GM21515 (cell line): ENCODE results near the gene GXYLT1.
A peak's percentile ranks its signal among the peaks of the same experiment; 100 is the strongest.
"Not testable (repeated sequence)": the region's sequence is repeated elsewhere in the genome, so short reads cannot be mapped to it uniquely, and the experiment has no call there.

Experiments used
- ATAC-seq: cut with Tn5 transposase; IDR thresholded peaks from one replicate; pipeline ENCODE4 v1.9.1; 2021; ENCODE audit not compliant: unreplicated experiment

Gene GXYLT1

DNA sequence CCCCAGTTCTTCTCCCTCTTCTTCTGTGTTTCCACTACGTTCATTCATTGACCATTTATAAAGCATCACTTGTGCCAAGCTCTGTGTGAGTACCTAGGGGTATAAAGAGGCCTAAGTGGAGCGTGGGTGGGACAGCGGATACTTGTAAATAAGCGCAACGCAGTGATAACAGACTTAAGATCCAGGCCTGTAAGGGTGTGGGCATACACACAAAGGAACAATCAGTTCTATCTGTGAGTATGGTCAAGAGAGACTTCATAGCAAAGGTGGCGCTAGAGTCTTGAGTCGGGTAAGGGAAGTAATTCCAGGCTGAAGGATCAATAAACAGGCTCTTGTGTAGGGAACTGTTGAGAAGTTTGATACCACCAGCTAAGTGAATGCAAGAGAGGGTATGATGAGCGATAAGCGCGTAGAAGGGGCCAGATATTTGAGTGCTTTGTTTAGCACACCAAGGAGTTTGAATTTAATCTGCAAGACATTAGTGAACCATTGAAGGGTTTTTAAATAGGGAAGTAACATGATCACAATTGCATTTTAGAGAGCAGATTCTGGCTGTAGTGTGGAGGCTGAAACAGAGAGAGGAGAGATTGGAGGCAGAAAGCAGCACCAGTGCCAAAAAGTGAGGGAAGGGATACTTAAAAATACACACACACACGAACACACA is 1.0 kb upstream of the GXYLT1 start:
- ATAC-seq = no peak

DNA sequence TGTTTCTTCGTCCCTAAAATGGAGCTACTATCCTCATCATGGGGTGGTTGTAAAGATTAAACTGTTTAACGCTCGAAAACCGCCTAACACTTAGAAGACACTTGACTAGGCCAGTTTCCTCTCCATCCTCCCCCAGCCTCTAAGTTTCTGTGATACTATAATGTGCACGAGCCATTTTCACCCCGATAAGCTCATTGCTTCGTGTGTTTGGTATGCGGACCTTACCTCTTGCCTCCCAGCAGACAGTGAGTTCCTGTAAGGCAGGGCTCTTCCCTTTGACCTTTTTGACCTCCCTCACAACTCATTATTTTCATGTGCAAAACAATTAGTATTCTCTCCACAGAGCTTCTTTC is 499 bp upstream of the GXYLT1 start:
- peak; percentile 8 for ATAC-seq

DNA sequence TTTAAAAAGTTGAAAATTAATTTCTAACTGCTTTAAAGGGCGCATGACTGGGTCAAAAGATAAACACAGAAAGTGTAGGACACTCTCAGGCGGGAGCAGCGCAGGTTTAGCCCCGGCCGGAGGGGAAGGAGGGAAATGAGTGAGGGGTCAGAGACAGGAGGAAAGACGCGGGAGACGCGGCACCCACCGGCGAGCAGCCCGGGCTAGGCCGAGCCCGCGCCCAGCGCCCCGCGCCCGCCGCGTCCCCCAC is 591 bp downstream of the GXYLT1 start:
- no peak for ATAC-seq

DNA sequence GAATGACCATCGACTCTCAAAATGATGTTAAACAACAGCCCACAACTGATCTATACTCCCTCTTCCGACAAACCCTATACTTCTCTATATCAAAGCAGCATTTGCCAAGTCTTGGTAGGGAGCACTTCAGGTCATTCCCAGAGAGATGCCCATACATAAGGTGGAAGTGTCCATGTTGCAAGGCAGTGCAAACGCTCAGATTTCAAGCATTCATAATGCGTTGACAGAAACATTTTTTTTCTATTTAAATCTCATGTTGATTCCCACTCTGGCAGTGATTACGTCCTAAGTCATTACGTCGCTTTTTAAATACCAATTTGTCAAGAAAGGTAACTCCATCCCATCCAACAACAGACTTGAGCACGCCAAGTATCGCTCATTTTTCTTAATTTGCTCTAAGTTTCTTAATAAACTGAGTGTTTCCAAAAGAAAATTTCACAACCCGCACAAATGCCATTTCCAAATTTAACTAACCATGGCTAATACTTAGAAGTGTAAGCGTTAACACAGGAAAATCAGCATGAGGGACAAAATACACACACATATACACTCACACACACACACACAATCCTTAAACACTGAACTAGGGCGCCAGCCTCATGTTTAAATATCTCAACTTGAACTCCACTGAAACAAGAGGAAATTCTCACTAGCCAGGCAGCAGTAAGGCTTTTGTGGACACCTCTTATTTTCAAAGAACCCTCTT is 1.1 kb downstream of the GXYLT1 start:
- ATAC-seq = no peak

DNA sequence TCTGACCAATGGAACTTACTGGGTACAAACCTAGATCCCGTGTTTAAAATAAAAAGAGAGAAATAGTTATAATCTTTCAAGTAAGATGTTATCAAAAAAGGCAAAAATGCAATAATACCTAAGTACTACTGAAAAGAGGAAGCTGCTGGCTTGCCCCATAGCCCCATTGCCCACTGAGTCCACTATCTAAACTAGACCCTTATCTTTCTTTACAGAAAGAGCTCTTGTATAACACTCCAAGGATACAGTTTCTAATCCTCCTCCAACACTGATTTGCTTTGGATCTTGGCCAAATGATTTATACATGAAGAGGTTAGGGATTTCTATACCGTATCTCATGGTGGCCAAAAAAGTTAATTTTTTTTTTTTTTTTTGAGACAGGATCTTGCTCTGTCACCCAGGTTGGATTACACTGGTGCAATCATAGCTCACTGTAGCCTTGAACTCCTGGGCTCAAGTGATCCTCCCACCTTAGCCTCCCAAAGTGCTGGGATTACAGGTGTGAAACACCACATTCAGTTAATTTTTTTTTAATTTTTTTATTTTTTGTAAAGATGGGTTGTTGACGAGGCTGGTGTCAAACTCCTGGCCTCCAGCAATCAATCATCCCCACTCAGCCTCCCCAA is 2.6 kb downstream of the GXYLT1 start:
- no peak for ATAC-seq

DNA sequence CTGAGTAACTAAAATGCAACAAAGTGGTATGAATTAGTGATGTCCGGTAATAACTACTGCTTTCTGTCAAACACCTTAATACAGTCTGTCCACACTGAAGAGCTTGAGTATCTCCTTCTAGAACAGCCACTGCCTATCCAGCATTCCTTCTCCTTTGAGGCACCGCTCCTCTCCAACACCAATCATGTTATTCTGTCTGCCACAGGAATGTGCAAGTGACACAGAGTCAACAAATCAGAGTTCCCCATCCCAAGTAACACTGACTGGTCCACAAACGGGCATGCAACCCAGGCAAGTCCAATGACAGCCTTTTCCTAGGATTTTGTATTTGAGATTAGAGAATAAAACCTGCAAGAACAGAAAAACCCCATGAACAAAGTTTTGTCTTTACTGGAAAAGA is 3.8 kb downstream of the GXYLT1 start:
- no peak for ATAC-seq

DNA sequence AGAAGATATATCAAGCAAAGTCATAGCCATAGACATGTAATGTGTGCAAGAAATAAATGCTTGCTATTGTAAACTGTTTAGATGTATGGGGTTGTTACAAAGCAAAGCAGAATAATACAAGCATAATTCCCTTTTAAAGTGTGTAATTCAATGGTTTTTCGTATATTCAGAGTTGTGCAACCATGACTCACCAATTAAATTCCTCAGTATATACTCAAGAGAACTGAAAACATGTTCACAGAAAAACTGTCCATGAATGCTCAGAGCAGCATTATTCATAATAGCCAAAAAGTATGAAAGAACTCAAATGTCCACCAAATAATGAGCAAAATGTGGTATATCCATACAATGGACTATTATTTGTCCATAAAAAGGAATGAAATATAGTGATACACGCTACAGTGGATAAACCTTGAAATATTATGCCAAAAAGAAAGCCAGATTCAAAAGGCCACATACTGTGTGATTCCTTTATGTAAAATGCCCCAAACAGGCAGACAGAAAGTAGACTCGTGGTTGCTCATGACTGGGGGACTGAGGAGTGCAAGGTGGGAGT is 9.3 kb downstream of the GXYLT1 start:
- no peak for ATAC-seq

DNA sequence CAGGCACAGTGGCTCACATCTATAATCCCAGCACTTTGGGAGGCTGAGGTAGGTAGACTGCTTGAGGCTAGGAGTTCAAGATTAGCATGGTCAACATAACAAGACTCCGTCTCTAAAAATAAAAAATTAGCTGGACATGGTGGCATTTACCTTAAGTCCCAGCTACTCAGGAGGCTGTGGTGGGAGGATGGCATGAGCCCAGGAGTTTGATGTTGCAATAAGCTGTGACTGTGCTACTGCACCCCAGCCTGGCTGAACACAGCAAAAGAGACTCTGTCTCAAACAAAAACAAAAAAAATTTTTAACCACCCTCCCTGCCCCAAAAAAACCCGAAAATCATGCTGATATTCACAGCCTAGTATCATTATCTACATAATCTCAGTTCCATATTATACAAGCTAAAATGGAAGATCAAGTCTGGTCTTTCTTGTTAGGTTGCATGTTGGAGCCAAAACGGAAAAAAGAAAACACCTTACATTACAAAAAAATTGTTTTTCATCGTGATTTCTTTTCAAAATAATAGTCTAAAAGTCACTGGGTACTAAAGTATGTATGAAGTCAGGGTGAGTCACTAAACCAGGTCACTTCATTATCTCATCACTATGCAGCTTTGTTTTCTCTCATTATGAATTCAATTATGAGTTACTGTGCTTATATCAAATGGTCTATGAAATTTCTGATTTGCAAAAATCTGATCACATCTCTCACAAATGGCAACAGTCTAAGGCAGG is 13.8 kb downstream of the GXYLT1 start:
- ATAC-seq = no peak

DNA sequence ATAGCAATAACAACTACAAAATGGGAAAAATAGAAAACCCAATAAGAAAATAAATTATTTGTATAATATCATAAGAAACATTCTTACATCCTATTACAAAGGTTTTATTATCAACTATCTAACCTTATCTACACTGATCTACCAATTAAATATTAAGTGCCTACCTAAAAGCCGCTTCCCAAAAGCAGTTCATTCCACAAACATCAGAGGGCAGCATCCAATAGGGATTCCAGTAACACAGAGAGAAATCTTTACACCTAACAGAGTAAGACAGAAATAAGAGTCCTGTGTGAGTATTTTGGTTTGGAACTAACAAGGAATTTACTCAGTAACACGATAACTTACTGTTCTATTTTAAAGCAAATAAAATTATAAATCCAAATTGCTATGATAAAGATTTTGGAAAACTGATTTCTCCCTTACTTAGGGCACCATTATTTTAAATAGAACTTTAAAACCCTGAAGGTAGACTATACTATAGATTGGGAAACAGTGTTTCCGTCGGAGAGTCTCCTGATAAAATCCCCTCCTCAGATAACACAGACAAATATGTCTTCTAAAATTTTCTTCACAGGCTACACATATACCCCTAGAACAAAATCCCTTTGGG is 15.0 kb downstream of the GXYLT1 start:
- no peak for ATAC-seq

DNA sequence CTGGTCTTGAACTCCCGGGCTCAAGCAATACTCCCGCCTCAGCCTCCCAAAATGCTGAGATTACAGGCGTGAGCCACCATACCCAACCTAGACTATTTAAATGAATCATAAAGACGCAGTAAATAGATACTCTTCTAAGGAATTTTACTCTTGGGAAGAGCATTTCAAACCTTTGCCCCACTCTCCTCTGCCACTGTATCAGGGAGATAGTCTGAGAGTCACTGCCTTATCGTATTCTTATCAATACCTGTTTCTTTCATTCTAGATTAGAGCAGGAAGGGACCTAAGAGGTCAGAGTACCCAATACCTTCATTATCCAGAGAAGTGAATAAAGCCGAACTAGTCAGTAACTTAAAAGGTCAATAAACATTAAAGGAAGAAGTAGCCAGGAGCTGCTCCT is 15.8 kb downstream of the GXYLT1 start:
- ATAC-seq = no peak

DNA sequence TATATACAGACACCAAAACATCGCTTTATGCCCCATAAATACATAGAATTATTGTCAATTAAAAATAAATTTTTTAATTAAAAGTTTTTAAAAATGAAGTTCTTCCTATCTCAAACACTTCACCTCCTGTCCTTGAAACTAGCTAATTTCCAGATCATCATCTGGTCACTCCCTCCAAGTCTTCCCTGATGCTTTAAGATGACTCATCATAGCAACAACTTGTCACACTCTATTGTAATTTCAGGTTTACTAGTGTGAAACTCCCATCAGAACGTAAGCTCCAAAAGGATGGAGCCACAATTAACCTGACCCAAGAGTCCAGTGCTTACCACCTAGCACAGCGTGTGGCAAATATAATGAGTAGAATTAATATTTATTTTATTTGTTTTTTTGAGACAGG is 16.3 kb downstream of the GXYLT1 start:
- ATAC-seq = no peak

DNA sequence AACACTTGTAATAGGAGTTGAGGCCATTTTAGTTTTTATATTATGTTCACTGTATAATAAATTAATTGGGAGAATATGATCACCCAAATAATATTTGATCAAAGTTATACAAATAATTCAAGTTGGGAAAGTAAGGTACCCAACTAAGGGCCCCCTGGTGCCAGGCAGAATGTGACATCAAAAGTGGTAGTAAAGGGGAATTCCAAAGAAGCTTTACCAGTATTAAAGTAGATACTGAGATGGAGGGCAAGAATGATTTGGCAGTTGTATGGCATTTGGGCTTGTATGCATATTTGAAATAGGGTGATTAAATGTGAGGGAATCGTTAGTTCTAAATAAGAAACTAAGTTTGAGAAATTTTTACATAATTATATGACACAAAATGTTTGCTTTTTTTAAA is 17.7 kb downstream of the GXYLT1 start:
- ATAC-seq = no peak

DNA sequence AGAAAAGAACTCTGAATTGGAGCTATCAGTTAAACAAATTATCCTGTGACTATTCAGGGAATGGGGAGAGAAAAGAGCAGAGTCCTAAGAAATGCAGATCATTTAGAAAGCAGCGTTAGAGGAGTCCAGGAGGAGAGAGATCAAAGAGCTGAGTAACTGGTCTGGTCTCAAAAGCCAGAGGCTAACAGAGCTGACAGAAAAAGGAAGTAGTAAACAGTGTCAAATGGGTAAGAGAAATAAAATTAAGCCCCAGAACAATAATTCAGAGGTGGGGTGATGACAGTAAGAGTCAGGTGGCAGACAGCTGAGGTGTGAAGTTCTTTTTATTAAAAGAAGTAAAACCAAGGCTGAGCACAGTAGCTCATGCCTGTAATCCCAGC is 19.3 kb downstream of the GXYLT1 start:
- no peak for ATAC-seq

DNA sequence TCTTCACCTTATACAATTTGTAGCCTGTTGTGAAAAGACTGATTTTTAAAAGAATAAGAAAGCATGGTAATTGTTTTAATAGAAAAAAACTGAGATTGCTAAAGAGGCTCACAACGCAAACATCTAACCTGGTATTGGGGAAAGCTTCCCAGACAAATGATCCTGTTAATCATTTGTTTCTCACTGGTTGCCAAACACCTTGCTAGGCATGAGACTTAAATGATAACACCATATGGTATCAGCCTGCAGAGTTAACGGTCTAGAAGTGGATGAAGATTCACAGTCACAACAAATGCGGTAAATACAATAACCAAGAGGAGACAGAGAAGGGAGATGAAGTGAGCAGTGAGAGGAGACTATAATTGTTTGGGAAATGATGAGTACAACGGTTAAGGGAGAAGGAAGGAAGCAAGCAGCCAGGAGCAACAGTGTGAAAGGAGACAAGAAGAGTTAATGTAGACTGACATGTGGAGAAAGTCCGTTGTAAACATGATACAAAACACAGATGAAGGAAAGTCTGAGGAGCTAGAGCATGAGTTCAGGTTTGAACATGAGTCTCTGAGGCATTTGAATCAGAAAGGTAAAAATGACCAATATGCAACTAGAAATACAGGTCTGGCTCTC is 19.8 kb downstream of the GXYLT1 start:
- ATAC-seq = no peak

DNA sequence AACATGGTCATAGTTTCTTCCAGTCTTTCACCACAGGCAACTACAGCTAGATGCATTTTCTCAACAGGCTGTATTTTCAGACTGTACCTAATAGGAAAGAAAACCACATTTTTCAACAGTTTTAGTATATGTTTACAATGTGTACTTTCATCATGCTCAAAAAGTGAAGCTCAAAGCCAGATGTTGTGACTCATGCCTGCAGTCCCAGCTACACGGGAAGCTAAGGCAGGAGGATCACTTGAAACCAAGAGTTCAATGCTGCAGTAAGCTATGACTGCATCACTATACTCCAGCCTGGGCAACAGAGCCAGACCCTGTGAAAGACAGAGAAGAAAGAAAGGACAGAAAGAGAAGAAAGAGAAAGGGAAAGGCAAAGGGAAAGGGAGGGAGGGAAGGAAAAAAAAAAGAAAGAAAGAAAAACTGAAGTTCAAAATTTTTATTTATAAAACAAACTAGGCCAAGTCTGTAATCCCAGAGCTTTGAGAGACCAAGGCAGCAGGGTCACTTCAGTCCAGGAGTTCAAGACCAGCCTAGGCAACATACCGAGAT is 25.5 kb downstream of the GXYLT1 start:
- no peak for ATAC-seq

DNA sequence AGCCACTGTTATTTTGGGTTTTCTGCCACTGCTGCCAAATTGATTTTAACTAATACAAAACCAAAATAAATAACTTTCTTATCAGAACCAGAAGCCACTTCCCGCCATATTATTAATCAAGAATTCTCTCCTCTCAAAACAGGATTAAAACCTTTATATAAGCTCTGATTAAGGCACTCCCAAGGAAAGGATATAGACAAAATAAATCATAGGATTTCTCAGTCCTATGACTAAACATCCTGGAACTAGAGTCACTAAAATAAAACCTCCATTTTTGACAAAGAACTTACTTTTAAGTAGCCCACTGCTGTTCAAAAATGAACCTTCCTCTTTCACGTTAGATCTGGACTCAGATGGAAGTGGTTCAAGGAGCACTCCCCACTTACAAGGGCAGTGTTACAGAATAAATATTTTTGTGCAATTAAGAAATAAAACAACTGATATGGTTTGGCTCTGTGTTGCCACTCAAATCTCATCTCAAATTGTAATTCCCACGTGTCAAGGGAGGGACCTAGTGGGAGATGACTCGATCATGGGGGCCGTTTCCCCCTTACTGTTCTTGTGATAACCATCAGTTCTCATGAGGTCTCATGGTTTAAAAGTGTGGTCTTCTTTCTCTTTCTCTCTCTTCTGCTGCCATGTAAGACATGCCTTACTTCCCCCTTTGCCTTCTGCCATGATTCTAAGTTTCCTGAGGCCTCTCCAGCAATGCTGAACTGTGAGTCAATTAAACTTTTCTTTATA is 26.4 kb downstream of the GXYLT1 start:
- ATAC-seq = no peak

DNA sequence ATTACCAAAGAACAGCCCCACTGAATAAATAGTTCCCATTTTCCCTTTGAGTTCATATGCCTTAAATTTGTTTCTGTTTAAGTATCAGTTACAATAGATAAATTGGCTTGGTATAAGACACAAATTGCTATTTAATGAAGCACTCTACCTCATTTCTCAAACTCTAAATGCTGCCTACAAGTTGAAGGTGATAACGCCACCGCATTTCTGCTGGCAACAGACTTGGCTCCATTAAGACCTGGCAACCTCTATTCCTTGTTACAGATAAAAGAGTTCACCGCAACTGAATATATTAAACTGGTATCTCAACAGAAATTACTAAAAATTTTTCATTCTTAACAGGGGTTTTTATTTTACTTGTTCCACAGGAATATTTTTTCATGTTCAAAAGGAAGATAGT is 35.6 kb downstream of the GXYLT1 start:
- no peak for ATAC-seq

DNA sequence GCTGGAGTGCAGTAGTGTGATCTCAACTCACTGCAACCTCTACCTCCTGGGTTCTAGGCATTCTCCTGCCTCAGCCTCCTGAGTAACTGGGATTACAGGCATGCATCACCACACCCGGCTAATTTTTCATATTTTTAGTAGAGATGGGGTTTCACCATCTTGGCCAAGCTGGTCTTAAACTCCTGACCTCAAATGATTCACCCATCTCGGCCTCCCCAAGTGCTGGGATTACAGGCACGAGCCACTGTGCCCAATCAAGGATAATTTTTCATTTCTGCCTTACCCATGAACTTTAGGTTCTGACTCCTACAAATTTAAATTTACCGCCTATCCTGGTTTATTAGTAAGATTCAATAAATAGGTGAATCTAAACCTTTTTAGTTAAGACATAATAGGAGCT is 37.9 kb downstream of the GXYLT1 start:
- ATAC-seq = not testable (repeated sequence)

DNA sequence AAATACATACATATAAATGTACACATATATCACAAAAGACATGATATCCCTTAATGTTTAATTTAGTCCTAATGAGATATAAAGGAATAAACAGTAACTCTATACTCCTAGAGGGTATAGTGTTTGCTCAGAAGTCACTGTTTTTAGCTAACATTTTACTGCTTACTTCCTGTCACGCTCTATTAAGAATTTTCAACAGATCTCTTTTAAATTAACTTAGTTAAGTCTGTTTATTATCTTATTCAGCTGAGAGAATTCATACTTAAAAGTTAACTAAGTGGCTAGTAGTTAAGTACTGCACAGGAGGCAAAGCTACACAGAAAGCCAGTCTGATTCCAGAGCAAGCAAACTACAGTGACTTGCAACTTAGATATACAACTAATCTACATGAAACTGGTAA is 39.9 kb downstream of the GXYLT1 start:
- no peak for ATAC-seq

DNA sequence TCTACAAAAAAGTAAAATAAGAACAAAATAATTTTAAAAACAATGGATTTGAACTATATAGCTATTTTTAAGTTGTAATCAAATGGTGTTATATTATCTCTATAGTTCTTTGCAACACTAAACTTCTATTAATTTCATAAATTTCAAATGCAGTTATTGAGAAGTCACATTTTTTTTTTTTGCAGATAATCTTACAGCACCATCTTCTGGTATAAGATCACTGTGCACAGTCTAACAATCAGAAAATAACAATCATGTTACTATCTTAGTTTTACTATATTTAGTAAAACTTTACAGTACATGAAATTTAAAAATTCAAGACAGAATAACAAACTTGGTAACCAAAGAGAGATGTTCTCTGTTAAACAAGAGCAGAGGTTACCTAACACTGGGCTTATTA is 40.6 kb downstream of the GXYLT1 start:
- no peak for ATAC-seq
